Panc1 (cell line): ENCODE measurements around the gene NEK6.

Experiments used
- POLR2AphosphoS5 ChIP-seq: IDR thresholded peaks from 2 replicates; pipeline ENCODE4 v1.6.1; 2012; ENCODE audit warnings: mild to moderate bottlenecking, low read depth, low read length, moderate library complexity
- REST ChIP-seq, 2 experiments: IDR thresholded peaks; 2 replicates each; pipeline ENCODE4 v1.6.1; 2011 to 2012; ENCODE audit warnings: low read depth in 2 of 2, control low read depth in 1 of 2, low read length in 1 of 2, mild to moderate bottlenecking in 1 of 2, moderate library complexity in 1 of 2; ENCODE audit not compliant: insufficient read depth in 1 of 2
- SIN3A ChIP-seq: IDR thresholded peaks from 2 replicates; pipeline ENCODE4 v1.6.1; 2012; ENCODE audit warnings: low read depth, mild to moderate bottlenecking, low read length, moderate library complexity, borderline replicate concordance; ENCODE audit not compliant: insufficient read depth
- TCF7L2 ChIP-seq: IDR thresholded peaks from 2 replicates; pipeline ENCODE4 v1.6.1; 2011; ENCODE audit warnings: mild to moderate bottlenecking, low read depth, low read length, inconsistent platforms
- TF ChIP-seq, protein P1 (sequence below): fragments of 450-650 bp; IDR thresholded peaks from 2 replicates; pipeline ENCODE4 v1.5.1; 2017; ENCODE audit warnings: mild to moderate bottlenecking

- TF ChIP-seq, protein P1, sequence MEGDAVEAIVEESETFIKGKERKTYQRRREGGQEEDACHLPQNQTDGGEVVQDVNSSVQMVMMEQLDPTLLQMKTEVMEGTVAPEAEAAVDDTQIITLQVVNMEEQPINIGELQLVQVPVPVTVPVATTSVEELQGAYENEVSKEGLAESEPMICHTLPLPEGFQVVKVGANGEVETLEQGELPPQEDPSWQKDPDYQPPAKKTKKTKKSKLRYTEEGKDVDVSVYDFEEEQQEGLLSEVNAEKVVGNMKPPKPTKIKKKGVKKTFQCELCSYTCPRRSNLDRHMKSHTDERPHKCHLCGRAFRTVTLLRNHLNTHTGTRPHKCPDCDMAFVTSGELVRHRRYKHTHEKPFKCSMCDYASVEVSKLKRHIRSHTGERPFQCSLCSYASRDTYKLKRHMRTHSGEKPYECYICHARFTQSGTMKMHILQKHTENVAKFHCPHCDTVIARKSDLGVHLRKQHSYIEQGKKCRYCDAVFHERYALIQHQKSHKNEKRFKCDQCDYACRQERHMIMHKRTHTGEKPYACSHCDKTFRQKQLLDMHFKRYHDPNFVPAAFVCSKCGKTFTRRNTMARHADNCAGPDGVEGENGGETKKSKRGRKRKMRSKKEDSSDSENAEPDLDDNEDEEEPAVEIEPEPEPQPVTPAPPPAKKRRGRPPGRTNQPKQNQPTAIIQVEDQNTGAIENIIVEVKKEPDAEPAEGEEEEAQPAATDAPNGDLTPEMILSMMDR: no peak
- TF ChIP-seq POLR2AphosphoS5 (no peak), REST (IDR thresholded peaks at IDR 0.05; ENCODE audit: insufficient read depth in 1 of 2, low read depth in 2 of 2, low read length in 1 of 2) (no peak), SIN3A (no peak), TCF7L2 (no peak)
These were observed 88.1 kb downstream of the NEK6 start for GRCh38 chr9:124345751-124346281.
